ENCODE data around the gene GUCA2B.

- TF ChIP-seq POLR2A (IDR thresholded peaks at IDR 0.05), result no peak
- TF ChIP-seq CTCF (IDR thresholded peaks at IDR 0.05), result no peak
Observed at GRCh38 chr1:42172381-42173133, 19.3 kb downstream of the GUCA2B start.

Measured in esophagus squamous epithelium (tissue), 4 donors.